Keratinocyte (primary cell): ENCODE measurements around the gene PTK6.

Experiments used
- CTCF ChIP-seq, 3 experiments: IDR thresholded peaks in 1 of 3; conservative IDR thresholded peaks in 1 of 3; optimal IDR thresholded peaks in 1 of 3; 2 replicates in 2 of 3; 3 replicates in 1 of 3; pipeline versions ENCODE3 to v1.5.1; 2011; ENCODE audit warnings: low read length in 3 of 3, mild to moderate bottlenecking in 3 of 3, moderate library complexity in 2 of 3, control low read depth in 1 of 3, inconsistent platforms in 1 of 3; ENCODE audit not compliant: insufficient read depth in 2 of 3; ENCODE audit errors: extremely low read depth in 1 of 3
- EZH2 ChIP-seq: IDR thresholded peaks from one replicate; pipeline ENCODE4 v1.6.1; 2012; ENCODE audit warnings: inconsistent platforms, mild to moderate bottlenecking, low read length, moderate library complexity

GRCh38 chr20:63494420-63495166, 42.6 kb downstream of the PTK6 start:
- no peak for TF ChIP-seq CTCF (optimal IDR thresholded peaks at IDR 0.05 in 1 of 3, IDR thresholded peaks at IDR 0.05 in 1 of 3, conservative IDR thresholded peaks at IDR 0.05 in 1 of 3; ENCODE audit: extremely low read depth in 1 of 3, insufficient read depth in 2 of 3, low read length in 3 of 3)
- TF ChIP-seq EZH2 = no peak
